Dedifferentiated amniotic fluid mesenchymal stem cell (primary cell): ENCODE measurements around the gene TMOD1.
"Not testable (repeated sequence)": the region's sequence is repeated elsewhere in the genome, so short reads cannot be mapped to it uniquely, and the experiment has no call there.

Source experiments
- DNase-seq: peaks from one replicate; pipeline ENCODE4 v3.0.0-alpha.2; 2016; ENCODE audit errors: extremely low spot score

Gene TMOD1

GRCh38 chr9:97567894-97568202 lies 66.4 kb downstream of the TMOD1 start:
- DNase-seq = no peak

- DNase-seq = no peak
These were observed 67.2 kb downstream of the TMOD1 start for GRCh38 chr9:97568461-97569275.

GRCh38 chr9:97570899-97571298 lies 69.4 kb downstream of the TMOD1 start:
- no peak for DNase-seq

- DNase-seq = no peak
These were observed 70.2 kb downstream of the TMOD1 start for GRCh38 chr9:97571664-97572063.

GRCh38 chr9:97572196-97572891 lies 70.9 kb downstream of the TMOD1 start:
- no peak for DNase-seq

- no peak for DNase-seq
These were observed 71.5 kb downstream of the TMOD1 start for GRCh38 chr9:97572892-97573365.

GRCh38 chr9:97573482-97574073 lies 72.1 kb downstream of the TMOD1 start:
- DNase-seq = no peak

GRCh38 chr9:97574101-97574571 lies 72.7 kb downstream of the TMOD1 start:
- not testable (repeated sequence) for DNase-seq

GRCh38 chr9:97574921-97575672 lies 73.6 kb downstream of the TMOD1 start:
- DNase-seq = not testable (repeated sequence)

- no peak for DNase-seq
These were observed 74.3 kb downstream of the TMOD1 start for GRCh38 chr9:97575673-97576200.

- DNase-seq = no peak
These were observed 75.6 kb downstream of the TMOD1 start for GRCh38 chr9:97577051-97577450.

- no peak for DNase-seq
These were observed 77.4 kb downstream of the TMOD1 start for GRCh38 chr9:97578846-97579245.

- no peak for DNase-seq
These were observed 78.4 kb downstream of the TMOD1 start for GRCh38 chr9:97579914-97580313.

GRCh38 chr9:97581590-97581989 lies 80.1 kb downstream of the TMOD1 start:
- DNase-seq = not testable (repeated sequence)

GRCh38 chr9:97584778-97585177 lies 83.3 kb downstream of the TMOD1 start:
- DNase-seq = not testable (repeated sequence)

- DNase-seq = not testable (repeated sequence)
These were observed 85.4 kb downstream of the TMOD1 start for GRCh38 chr9:97586909-97587308.

GRCh38 chr9:97591535-97591934 lies 90.1 kb downstream of the TMOD1 start:
- no peak for DNase-seq

- no peak for DNase-seq
These were observed 90.7 kb downstream of the TMOD1 start for GRCh38 chr9:97592126-97592525.

GRCh38 chr9:97593960-97594359 lies 92.5 kb downstream of the TMOD1 start:
- DNase-seq = no peak

GRCh38 chr9:97594381-97594921 lies 93.0 kb downstream of the TMOD1 start:
- DNase-seq = no peak

GRCh38 chr9:97596906-97597305 lies 95.4 kb downstream of the TMOD1 start:
- DNase-seq = no peak
